ENCODE data around the gene DHX16. TPM values are rescaled to one million over a fixed set of nuclear protein-coding genes. Genes with fewer than 3 reads are reported as not detected.

DHX16 gene
- total RNA-seq, 1 donor from 2014 or later: 17.6 TPM

DNA sequence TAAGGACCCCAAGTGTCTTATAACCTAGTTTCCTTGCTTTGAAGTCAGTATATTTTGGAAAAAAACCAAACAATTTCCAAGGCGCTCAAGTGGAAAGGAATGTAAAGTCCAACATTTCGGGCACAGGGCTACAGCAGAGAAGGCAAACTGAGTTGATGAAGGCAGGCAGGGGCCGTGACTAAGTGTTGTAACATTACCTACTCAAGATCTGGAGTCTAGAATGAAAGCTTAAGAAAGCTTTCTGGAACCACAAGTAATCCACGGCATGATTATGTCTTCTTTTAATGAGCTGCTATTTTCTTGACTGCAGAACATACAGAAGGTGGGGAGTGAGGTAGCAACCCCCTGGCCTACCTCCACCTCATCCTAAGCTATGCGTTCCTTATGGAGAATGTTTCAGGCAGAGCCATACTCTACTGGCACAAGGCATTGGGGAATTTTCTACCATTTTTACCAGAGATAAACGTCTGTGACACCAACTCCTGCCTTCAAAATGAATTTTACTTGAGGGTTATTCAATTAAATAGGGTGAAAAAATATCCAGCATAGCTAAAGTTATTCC, 60.0 kb downstream of the DHX16 start:
- peaks cover 72% of the 10 kb centered on the region for H4K20me1 ChIP-seq (ENCODE audit: low read depth)

GRCh38 chr6:30612213-30612612, 60.6 kb downstream of the DHX16 start:
- H3K27me3 Mint-ChIP-seq (ENCODE audit: insufficient read depth, low read depth): peaks cover 24% of the 10 kb centered on the region
- H4K20me1 ChIP-seq (ENCODE audit: low read depth): peaks cover 72% of the 10 kb centered on the region
- no peak overlapping the region for H3K4me3 ChIP-seq
- H3K27ac ChIP-seq: no peak overlapping the region
- H3K9ac ChIP-seq: no peak overlapping the region
- H3K4me1 Mint-ChIP-seq: peaks cover 49% of the 10 kb centered on the region
- H3K27me3 ChIP-seq: no peaks in the 10 kb centered on the region
- no peak overlapping the region for H2AFZ ChIP-seq (replicated peaks)
- peaks cover 59% of the 10 kb centered on the region for H3F3A ChIP-seq (ENCODE audit: low read depth)
- peak; percentile 41 for TF ChIP-seq CTCF (IDR thresholded peaks at IDR 0.05)
- TF ChIP-seq EZH2phosphoT487 (IDR thresholded peaks at IDR 0.05): no peak
- H3K9me3 Mint-ChIP-seq: peaks cover 7% of the 10 kb centered on the region
- no peak overlapping the region for H3K4me3 Mint-ChIP-seq
- H3K27ac Mint-ChIP-seq: no peak overlapping the region
- H3K4me1 ChIP-seq: peaks cover 23% of the 10 kb centered on the region
- DNase-seq (ENCODE audit: low spot score): peak; percentile 26
- peaks cover 87% of the 10 kb centered on the region for H3K79me2 ChIP-seq (ENCODE audit: low read depth)
- H3K36me3 ChIP-seq: peaks cover 24% of the 10 kb centered on the region
- no peaks in the 10 kb centered on the region for H3K9me3 ChIP-seq (ENCODE audit: low read depth)
- peaks cover 44% of the 10 kb centered on the region for H3K36me3 Mint-ChIP-seq
- H3K4me2 ChIP-seq: peak overlapping the region; percentile 97

More for the DNA sequence above, 60.0 kb downstream of the DHX16 start:
- TF ChIP-seq CTCF (IDR thresholded peaks at IDR 0.05) (no peak), EZH2 (IDR thresholded peaks at IDR 0.05) (no peak), EZH2phosphoT487 (IDR thresholded peaks at IDR 0.05) (no peak)
- Mint-ChIP-seq H3K36me3 (peaks cover 39% of the 10 kb centered on the region), H3K27me3 (ENCODE audit: insufficient read depth, low read depth) (peaks cover 28% of the 10 kb centered on the region), H3K9me3 (peaks cover 7% of the 10 kb centered on the region), H3K4me1 (peaks cover 49% of the 10 kb centered on the region), H3K4me3 (peak overlapping the region; percentile 46), H3K27ac (no peak overlapping the region)
- Histone ChIP-seq H3K9me3 (ENCODE audit: low read depth) (no peaks in the 10 kb centered on the region), H2AFZ (replicated peaks) (no peak overlapping the region), H3K4me1 (peaks cover 23% of the 10 kb centered on the region), H3K36me3 (peaks cover 24% of the 10 kb centered on the region), H3K79me2 (ENCODE audit: low read depth) (peaks cover 88% of the 10 kb centered on the region), H3K4me3 (no peak overlapping the region), H3K4me2 (peak overlapping the region; percentile 97), H3K27ac (peak overlapping the region; percentile 100), H3K9ac (no peak overlapping the region), H3K27me3 (no peaks in the 10 kb centered on the region), H3F3A (ENCODE audit: low read depth) (peaks cover 59% of the 10 kb centered on the region)
- peak; percentile 32 for DNase-seq (ENCODE audit: low spot score)

GRCh38 chr6:30611856-30612194, 61.0 kb downstream of the DHX16 start:
- TF ChIP-seq EZH2 (IDR thresholded peaks at IDR 0.05) (no peak), EZH2phosphoT487 (IDR thresholded peaks at IDR 0.05) (no peak), CTCF (IDR thresholded peaks at IDR 0.05) (no peak)
- H3K27ac Mint-ChIP-seq: peak overlapping the region; percentile 29

More at GRCh38 chr6:30611856-30612194, 61.0 kb downstream of the DHX16 start:
- Histone ChIP-seq H4K20me1 (ENCODE audit: low read depth) (peaks cover 71% of the 10 kb centered on the region), H3F3A (ENCODE audit: low read depth) (peaks cover 57% of the 10 kb centered on the region), H3K79me2 (ENCODE audit: low read depth) (peaks cover 84% of the 10 kb centered on the region), H3K9ac (no peak overlapping the region), H3K36me3 (peaks cover 27% of the 10 kb centered on the region), H2AFZ (replicated peaks) (no peak overlapping the region), H3K4me2 (peak overlapping the region; percentile 97), H3K27me3 (no peaks in the 10 kb centered on the region), H3K27ac (no peak overlapping the region), H3K9me3 (ENCODE audit: low read depth) (no peaks in the 10 kb centered on the region), H3K4me3 (no peak overlapping the region), H3K4me1 (peaks cover 23% of the 10 kb centered on the region)
- H3K36me3 Mint-ChIP-seq: peaks cover 41% of the 10 kb centered on the region
- DNase-seq (ENCODE audit: low spot score): no peak
- H3K9me3 Mint-ChIP-seq: peaks cover 4% of the 10 kb centered on the region
- H3K4me1 Mint-ChIP-seq: peaks cover 49% of the 10 kb centered on the region
- no peak overlapping the region for H3K4me3 Mint-ChIP-seq
- H3K27me3 Mint-ChIP-seq (ENCODE audit: insufficient read depth, low read depth): peaks cover 20% of the 10 kb centered on the region

Data from neural progenitor cell (in vitro differentiated cells).